ENCODE measurements around the gene ZBTB7A. TPM values are rescaled to one million over a fixed set of nuclear protein-coding genes. Genes with fewer than 3 reads are reported as not detected.
"Not testable (repeated sequence)": the region's sequence is repeated elsewhere in the genome, so short reads cannot be mapped to it uniquely, and the experiment has no call there.

The ZBTB7A gene
- total and polyA plus RNA-seq, 4 donors, result 7.8 to 53.9 (median 32.4) TPM

DNA sequence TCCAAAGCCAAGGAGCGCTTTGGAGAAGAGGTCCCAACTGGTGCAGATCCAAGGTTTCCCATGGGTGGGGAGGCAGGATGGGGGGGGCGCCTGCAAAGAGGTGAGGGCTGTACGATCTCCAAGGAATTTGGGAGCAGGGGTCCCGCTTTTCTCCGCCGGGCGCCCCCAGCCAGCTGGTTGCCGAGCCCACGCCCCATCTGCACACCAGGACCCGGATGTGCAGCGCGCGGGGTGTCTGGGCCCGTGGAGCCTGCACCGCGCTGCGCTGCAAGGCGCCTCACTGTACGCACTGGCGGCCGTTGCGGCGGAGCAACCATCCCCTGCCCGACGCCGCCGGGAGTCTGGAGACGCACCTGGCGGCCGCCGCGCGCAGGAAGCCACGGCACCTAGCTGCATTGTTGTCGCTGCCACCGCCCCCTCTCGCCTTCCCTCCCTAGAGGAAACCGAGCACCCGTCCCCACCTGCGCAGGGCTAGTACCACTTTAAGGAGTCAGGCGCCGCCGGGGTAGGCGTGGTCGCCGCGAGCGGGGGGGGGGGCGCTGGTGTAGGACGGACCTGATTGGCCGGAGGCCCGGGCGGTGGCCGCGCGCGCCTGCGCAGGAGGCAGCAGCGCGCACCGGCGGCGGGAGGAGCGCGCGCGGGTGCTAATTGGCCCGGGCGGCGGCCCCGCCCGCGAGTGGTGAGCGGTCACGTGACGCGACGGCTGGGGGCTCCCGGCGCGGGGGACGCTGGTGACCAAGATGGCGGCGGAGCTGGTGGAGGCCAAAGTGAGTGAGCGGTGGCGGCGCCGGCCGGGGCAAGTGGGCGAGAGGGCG is 59.5 kb downstream of the ZBTB7A start, which contains the start of gene PIAS4:
PIAS4 (plus strand) TSS at position 716 of the 815 bp plus-strand sequence; CDS start at position 741, 25 bp downstream.
- DNase-seq (peak; percentile 97 to 98), ATAC-seq (ENCODE audit: low FRiP score) (peak; percentile 96)
- no peak within 1 kb of the TSS for H3K27ac ChIP-seq (ENCODE audit: low read depth in 1 of 2, low read length in 2 of 2)
- no peaks in the 10 kb centered on the region for H3K9me3 ChIP-seq (ENCODE audit: control insufficient read depth, low read length)
- no peaks in the 10 kb centered on the region for H3K36me3 ChIP-seq (ENCODE audit: control insufficient read depth in 1 of 2, insufficient read depth in 2 of 2, low read length in 1 of 2)
- peak within 1 kb of the TSS; percentile 71 to 88 for H3K4me3 ChIP-seq (ENCODE audit: low read length in 2 of 2)
- no peaks in the 10 kb centered on the region for H3K4me1 ChIP-seq (ENCODE audit: control insufficient read depth in 1 of 2, insufficient read depth in 2 of 2, low read length in 2 of 2)
- H3K27me3 ChIP-seq (ENCODE audit: control insufficient read depth in 1 of 2, insufficient read depth in 2 of 2, low read length in 1 of 2), result no peaks in the 10 kb centered on the region
- intact Hi-C loops (cut with DNase I), result loop anchor here in 1 of 2 donors (2.0 to 5.0 kb wide), 2 partner anchors 38 to 50 kb away; no protein-coding TSS in a partner anchor
- WGBS, 2 donors, result 0% methylated on average over 60 to 91 of the region's 91 CpGs

DNA sequence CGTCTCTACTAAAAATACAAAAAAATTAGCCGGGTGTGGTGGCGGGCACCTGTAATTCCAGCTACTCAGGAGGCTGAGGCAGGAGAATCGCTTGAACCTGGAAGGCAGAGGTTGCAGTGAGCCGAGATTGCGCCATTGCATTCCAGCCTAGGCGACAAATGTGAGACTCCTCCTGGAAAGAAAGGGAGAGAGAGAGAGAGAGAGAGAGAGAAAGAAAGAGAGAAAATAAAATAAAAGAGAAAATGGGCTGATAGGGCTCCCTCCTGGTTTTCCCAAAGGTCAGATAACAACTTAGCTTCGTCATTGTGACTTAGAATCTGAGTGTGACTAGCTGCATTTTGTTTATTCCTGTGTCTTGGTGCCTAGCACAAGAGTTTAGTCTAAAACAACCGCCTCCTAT is 61.3 kb downstream of the ZBTB7A start:
- 95 to 97% methylated on average over 9 of the region's 9 CpGs for WGBS, 2 donors
- not testable (repeated sequence) for H3K27ac ChIP-seq (ENCODE audit: low read depth in 1 of 2, low read length in 2 of 2); H3K4me3 ChIP-seq (ENCODE audit: low read length in 2 of 2); H3K27me3 ChIP-seq (ENCODE audit: control insufficient read depth in 1 of 2, insufficient read depth in 2 of 2, low read length in 1 of 2); DNase-seq; H3K9me3 ChIP-seq (ENCODE audit: control insufficient read depth, low read length); ATAC-seq (ENCODE audit: low FRiP score); H3K4me1 ChIP-seq (ENCODE audit: control insufficient read depth in 1 of 2, insufficient read depth in 2 of 2, low read length in 2 of 2); H3K36me3 ChIP-seq (ENCODE audit: control insufficient read depth in 1 of 2, insufficient read depth in 2 of 2, low read length in 1 of 2)
- intact Hi-C loops (cut with DNase I), result loop anchor here in 1 of 2 donors (5.0 kb wide), 1 partner anchor 52 kb away; no protein-coding TSS in a partner anchor

DNA sequence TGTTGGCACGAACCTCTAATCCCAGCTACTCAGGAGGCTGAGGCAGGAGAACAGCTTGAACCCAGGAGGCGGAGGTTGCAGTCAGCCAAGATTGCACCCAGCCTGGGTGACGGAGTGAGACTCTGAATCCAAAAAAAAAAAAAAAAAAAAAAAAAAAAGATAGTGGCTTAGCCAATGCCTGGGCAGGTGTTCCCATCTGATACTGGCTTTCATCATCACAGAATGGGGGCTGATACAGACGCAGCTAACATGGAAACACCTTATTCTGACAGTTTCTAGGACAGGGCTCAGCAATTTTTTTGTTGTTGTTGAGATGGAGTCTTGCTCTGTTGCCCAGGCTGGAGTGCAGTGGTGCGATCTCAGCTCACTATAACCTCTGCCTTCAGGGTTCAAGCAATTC is 65.9 kb downstream of the ZBTB7A start:
- H3K36me3 ChIP-seq (ENCODE audit: control insufficient read depth in 1 of 2, insufficient read depth in 2 of 2, low read length in 1 of 2); H3K4me3 ChIP-seq (ENCODE audit: low read length in 2 of 2); H3K27ac ChIP-seq (ENCODE audit: low read depth in 1 of 2, low read length in 2 of 2); H3K4me1 ChIP-seq (ENCODE audit: control insufficient read depth in 1 of 2, insufficient read depth in 2 of 2, low read length in 2 of 2); H3K9me3 ChIP-seq (ENCODE audit: control insufficient read depth, low read length); DNase-seq; H3K27me3 ChIP-seq (ENCODE audit: control insufficient read depth in 1 of 2, insufficient read depth in 2 of 2, low read length in 1 of 2); ATAC-seq (ENCODE audit: low FRiP score); intact Hi-C loops (cut with DNase I): not testable (repeated sequence)
- 91 to 93% methylated on average over 5 of the region's 5 CpGs for WGBS, 2 donors

DNA sequence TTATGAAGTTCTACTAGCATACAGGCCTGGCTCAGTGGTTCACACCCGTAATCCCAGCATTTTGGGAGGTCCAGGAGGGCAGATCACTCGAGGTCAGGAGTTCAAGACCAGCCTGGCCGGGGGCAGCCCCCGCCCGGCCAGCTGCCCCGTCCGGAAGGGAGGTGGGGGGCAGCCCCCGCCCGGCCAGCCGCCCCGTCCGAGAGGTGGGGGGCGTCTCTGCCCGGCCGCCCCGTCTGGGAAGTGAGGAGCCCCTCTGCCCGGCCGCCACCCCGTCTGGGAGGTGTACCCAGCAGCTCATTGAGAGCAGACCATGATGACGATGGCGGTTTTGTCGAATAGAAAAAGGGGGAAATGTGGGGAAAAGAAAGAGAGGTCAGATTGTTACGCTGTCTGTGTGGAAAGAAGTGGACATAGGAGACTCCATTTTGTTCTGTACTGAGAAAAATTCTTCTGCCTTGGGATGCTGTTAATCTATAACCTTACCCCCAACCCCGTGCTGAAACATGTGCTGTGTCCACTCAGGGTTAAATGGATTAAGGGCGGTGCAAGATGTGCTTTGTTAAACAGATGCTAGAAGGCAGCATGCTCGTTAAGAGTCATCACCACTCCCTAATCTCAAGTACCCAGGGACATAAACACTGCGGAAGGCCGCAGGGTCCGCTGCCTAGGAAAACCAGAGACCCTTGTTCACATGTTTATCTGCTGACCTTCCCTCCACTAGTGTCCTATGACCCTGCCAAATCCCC is 67.9 kb downstream of the ZBTB7A start:
- H3K9me3 ChIP-seq (ENCODE audit: control insufficient read depth, low read length); H3K4me1 ChIP-seq (ENCODE audit: control insufficient read depth in 1 of 2, insufficient read depth in 2 of 2, low read length in 2 of 2); H3K4me3 ChIP-seq (ENCODE audit: low read length in 2 of 2); H3K36me3 ChIP-seq (ENCODE audit: control insufficient read depth in 1 of 2, insufficient read depth in 2 of 2, low read length in 1 of 2); intact Hi-C loops (cut with DNase I); H3K27me3 ChIP-seq (ENCODE audit: control insufficient read depth in 1 of 2, insufficient read depth in 2 of 2, low read length in 1 of 2); DNase-seq; ATAC-seq (ENCODE audit: low FRiP score); H3K27ac ChIP-seq (ENCODE audit: low read depth in 1 of 2, low read length in 2 of 2): not testable (repeated sequence)
- 90 to 91% methylated on average over 29 of the region's 29 CpGs for WGBS, 2 donors

DNA sequence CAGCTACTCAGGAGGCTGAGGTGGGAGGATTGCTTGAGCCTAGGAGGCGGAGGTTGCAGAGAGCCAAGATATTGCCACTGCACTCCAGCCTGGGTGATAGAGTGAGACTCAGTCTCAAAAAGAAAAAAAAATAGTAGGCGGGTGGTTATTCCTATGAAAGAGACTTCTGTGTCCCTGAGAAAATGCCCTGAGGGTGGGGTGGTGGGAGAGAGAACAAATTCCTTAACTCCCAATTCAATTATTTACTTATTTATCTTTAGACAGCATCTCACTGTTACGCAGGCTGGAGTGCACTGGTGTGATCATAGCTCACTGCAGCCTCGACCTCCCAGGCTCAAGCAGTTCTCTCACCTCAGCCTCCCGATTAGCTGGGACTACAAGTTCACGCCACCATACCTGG is 71.1 kb downstream of the ZBTB7A start:
- ATAC-seq (ENCODE audit: low FRiP score), result no peak
- no peak overlapping the region for H3K4me3 ChIP-seq (ENCODE audit: low read length in 2 of 2)
- WGBS, 2 donors, result 75 to 79% methylated on average over 6 of the region's 6 CpGs
- no peaks in the 10 kb centered on the region for H3K36me3 ChIP-seq (ENCODE audit: control insufficient read depth in 1 of 2, insufficient read depth in 2 of 2, low read length in 1 of 2)
- intact Hi-C loops (cut with DNase I), result no loop called here
- H3K9me3 ChIP-seq (ENCODE audit: control insufficient read depth, low read length), result no peaks in the 10 kb centered on the region
- H3K4me1 ChIP-seq (ENCODE audit: control insufficient read depth in 1 of 2, insufficient read depth in 2 of 2, low read length in 2 of 2), result no peaks in the 10 kb centered on the region
- H3K27ac ChIP-seq (ENCODE audit: low read depth in 1 of 2, low read length in 2 of 2), result no peak overlapping the region
- no peak for DNase-seq
- H3K27me3 ChIP-seq (ENCODE audit: control insufficient read depth in 1 of 2, insufficient read depth in 2 of 2, low read length in 1 of 2), result no peaks in the 10 kb centered on the region

Other genes starting within 250 kb of the ZBTB7A start
- gene ZFR2, start 197.9 kb downstream of the ZBTB7A start, total RNA-seq, result not detected
- not detected for gene ZFR2, start 197.9 kb downstream of the ZBTB7A start, polyA plus RNA-seq
- not detected for gene ATCAY, start 186.2 kb downstream of the ZBTB7A start, total RNA-seq
- gene ATCAY, start 186.2 kb downstream of the ZBTB7A start, polyA plus RNA-seq, result not detected
- 1 to 10 TPM in 1 of 2 donors, not detected in 1; 2.4 TPM for gene NMRK2, start 133.8 kb downstream of the ZBTB7A start, total RNA-seq
- 1 to 10 TPM in 1 of 2 donors, under 1 TPM in 1; 0.18 to 5.5 TPM for gene NMRK2, start 133.8 kb downstream of the ZBTB7A start, polyA plus RNA-seq
- gene DAPK3, start 95.8 kb downstream of the ZBTB7A start, total RNA-seq, result 100 to 1,000 TPM; 118 to 197 TPM
- 100 to 1,000 TPM in 1 of 2 donors, 10 to 100 TPM in 1; 78.0 to 146 TPM for gene DAPK3, start 95.8 kb downstream of the ZBTB7A start, polyA plus RNA-seq
- gene EEF2, start 81.4 kb downstream of the ZBTB7A start, total RNA-seq, result 1,000 to 10,000 TPM; 1,616 to 1,851 TPM
- 1,000 to 10,000 TPM in 1 of 2 donors, 100 to 1,000 TPM in 1; 969 to 1,197 TPM for gene EEF2, start 81.4 kb downstream of the ZBTB7A start, polyA plus RNA-seq
- gene PIAS4, start 59.2 kb downstream of the ZBTB7A start, total RNA-seq, result 10 to 100 TPM; 14.9 to 20.3 TPM
- 10 to 100 TPM in 1 of 2 donors, 1 to 10 TPM in 1; 6.5 to 16.8 TPM for gene PIAS4, start 59.2 kb downstream of the ZBTB7A start, polyA plus RNA-seq
- 10 to 100 TPM; 80.8 to 97.8 TPM for gene MAP2K2, start 57.2 kb upstream of the ZBTB7A start, total RNA-seq
- 100 to 1,000 TPM in 1 of 2 donors, 10 to 100 TPM in 1; 82.4 to 230 TPM for gene MAP2K2, start 57.2 kb upstream of the ZBTB7A start, polyA plus RNA-seq
- gene CREB3L3, start 86.7 kb upstream of the ZBTB7A start, total RNA-seq, result not detected
- 10 to 100 TPM in 1 of 2 donors, under 1 TPM in 1; 0.15 to 25.2 TPM for gene CREB3L3, start 86.7 kb upstream of the ZBTB7A start, polyA plus RNA-seq
- gene SIRT6, start 115.7 kb upstream of the ZBTB7A start, total RNA-seq, result 10 to 100 TPM; 19.4 to 23.5 TPM
- gene SIRT6, start 115.7 kb upstream of the ZBTB7A start, polyA plus RNA-seq, result 10 to 100 TPM; 13.5 to 26.1 TPM
- gene ANKRD24, start 115.8 kb upstream of the ZBTB7A start, total RNA-seq, result under 1 TPM; 0.29 to 0.63 TPM
- gene ANKRD24, start 115.8 kb upstream of the ZBTB7A start, polyA plus RNA-seq, result 1 to 10 TPM in 1 of 2 donors, under 1 TPM in 1; 0.74 to 1.6 TPM
- gene EBI3, start 162.6 kb upstream of the ZBTB7A start, total RNA-seq, result 1 to 10 TPM; 3.3 to 3.7 TPM
- gene EBI3, start 162.6 kb upstream of the ZBTB7A start, polyA plus RNA-seq, result 1 to 10 TPM; 1.3 to 7.9 TPM
- gene YJU2, start 180.2 kb upstream of the ZBTB7A start, total RNA-seq, result 10 to 100 TPM; 12.5 to 15.0 TPM
- 10 to 100 TPM; 12.4 to 25.2 TPM for gene YJU2, start 180.2 kb upstream of the ZBTB7A start, polyA plus RNA-seq
- gene SHD, start 212.4 kb upstream of the ZBTB7A start, total RNA-seq, result not detected
- 1 to 10 TPM in 1 of 2 donors, not detected in 1; 1.5 TPM for gene SHD, start 212.4 kb upstream of the ZBTB7A start, polyA plus RNA-seq
- gene TMIGD2, start 235.5 kb upstream of the ZBTB7A start, total RNA-seq, result under 1 TPM in 1 of 2 donors, not detected in 1; 0.26 TPM
- gene TMIGD2, start 235.5 kb upstream of the ZBTB7A start, polyA plus RNA-seq, result 1 to 10 TPM in 1 of 2 donors, under 1 TPM in 1; 0.23 to 1.4 TPM
- gene FSD1, start 237.7 kb upstream of the ZBTB7A start, total RNA-seq, result under 1 TPM in 1 of 2 donors, not detected in 1; 0.84 TPM
- gene FSD1, start 237.7 kb upstream of the ZBTB7A start, polyA plus RNA-seq, result not detected

Measured in aorta (tissue), 5 donors.